DND-41 (cell line): ENCODE data around the gene THUMPD3.

ENCODE experiments used
- EZH2 ChIP-seq: IDR thresholded peaks from 3 replicates; pipeline ENCODE4 v1.6.1; 2012; ENCODE audit warnings: borderline replicate concordance, low read depth, mild to moderate bottlenecking, moderate library complexity, low read length, inconsistent platforms; ENCODE audit not compliant: severe bottlenecking
- TF ChIP-seq, protein P1 (sequence below): IDR thresholded peaks from 2 replicates; pipeline ENCODE4 v1.5.1; 2012; ENCODE audit warnings: borderline replicate concordance, low read length, moderate library complexity, mild to moderate bottlenecking; ENCODE audit not compliant: poor library complexity, severe bottlenecking; ENCODE audit errors: extremely low read depth

DNA sequence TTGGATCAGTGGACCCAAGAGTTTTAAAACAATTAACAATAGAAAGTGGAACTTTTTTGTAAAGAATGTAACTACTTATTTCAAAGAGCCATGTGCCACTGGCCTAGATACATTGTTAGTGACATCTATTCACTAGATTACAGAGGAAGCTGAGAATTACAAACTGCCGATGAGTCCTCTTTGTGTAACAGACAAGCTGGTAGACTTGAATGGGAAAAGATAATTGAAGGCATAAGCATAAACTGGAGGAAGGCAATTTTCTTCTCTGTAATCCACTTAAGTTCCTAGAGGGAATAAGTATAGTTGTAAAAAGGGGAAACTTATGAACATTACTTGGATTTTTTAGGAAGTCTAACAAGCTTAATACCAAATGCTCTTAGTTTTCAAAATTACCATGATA is 15.1 kb downstream of the THUMPD3 start:
- TF ChIP-seq, protein P1, sequence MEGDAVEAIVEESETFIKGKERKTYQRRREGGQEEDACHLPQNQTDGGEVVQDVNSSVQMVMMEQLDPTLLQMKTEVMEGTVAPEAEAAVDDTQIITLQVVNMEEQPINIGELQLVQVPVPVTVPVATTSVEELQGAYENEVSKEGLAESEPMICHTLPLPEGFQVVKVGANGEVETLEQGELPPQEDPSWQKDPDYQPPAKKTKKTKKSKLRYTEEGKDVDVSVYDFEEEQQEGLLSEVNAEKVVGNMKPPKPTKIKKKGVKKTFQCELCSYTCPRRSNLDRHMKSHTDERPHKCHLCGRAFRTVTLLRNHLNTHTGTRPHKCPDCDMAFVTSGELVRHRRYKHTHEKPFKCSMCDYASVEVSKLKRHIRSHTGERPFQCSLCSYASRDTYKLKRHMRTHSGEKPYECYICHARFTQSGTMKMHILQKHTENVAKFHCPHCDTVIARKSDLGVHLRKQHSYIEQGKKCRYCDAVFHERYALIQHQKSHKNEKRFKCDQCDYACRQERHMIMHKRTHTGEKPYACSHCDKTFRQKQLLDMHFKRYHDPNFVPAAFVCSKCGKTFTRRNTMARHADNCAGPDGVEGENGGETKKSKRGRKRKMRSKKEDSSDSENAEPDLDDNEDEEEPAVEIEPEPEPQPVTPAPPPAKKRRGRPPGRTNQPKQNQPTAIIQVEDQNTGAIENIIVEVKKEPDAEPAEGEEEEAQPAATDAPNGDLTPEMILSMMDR = no peak
- no peak for TF ChIP-seq EZH2
